ENCODE results near the gene VKORC1L1.

- TF ChIP-seq ELF4 (IDR thresholded peaks at IDR 0.05): no peak
- TF ChIP-seq FOXM1 (IDR thresholded peaks at IDR 0.05; ENCODE audit: borderline replicate concordance): no peak
- no peak for TF ChIP-seq FOXK2 (IDR thresholded peaks at IDR 0.05)
- no peak for TF ChIP-seq SP1 (IDR thresholded peaks at IDR 0.05)
- no peak for TF ChIP-seq NFRKB (IDR thresholded peaks at IDR 0.05)
- no peak for TF ChIP-seq HDGF (IDR thresholded peaks at IDR 0.05; ENCODE audit: borderline replicate concordance)
- no peak for TF ChIP-seq SUZ12 (IDR thresholded peaks at IDR 0.05)
- no peak for TF ChIP-seq FOXA1 (IDR thresholded peaks at IDR 0.05)
- TF ChIP-seq LEF1 (IDR thresholded peaks at IDR 0.05; ENCODE audit: borderline replicate concordance): no peak
Observed at GRCh38 chr7:65978891-65979582, 106.2 kb downstream of the VKORC1L1 start.

All from HEK293T (cell line).